CD8-positive, alpha-beta memory T cell (primary cell): Measurements from ENCODE around the gene BUD31. TPM values are rescaled to one million over a fixed set of nuclear protein-coding genes. Genes with fewer than 3 reads are reported as not detected.

Experiments used
- CTCF ChIA-PET: fragments of 350-600 bp; sonication (Branson Sonifier 250); formaldehyde crosslinking; loops from one replicate; lab custom pipeline; 2021; ENCODE audit warnings: antibody characterized with exemption; lab: Charles Lee
- POLR2A ChIA-PET: fragments of 350-600 bp; sonication (Branson Sonifier 250); formaldehyde crosslinking; loops from one replicate; lab custom pipeline; 2021; ENCODE audit warnings: antibody characterized with exemption; lab: Charles Lee
- DNase-seq, 5 donors: peaks; one replicate each; pipeline versions ENCODE4 v3.0.0 to v3.0.0-alpha.2; 2020 to 2022; ENCODE audit warnings: mixed read lengths in 1 of 5
- H3K27ac ChIP-seq: one replicate; pipeline ENCODE4 v1.7.0; 2013; ENCODE audit warnings: low read depth, mild to moderate bottlenecking, low read length, moderate library complexity
- H3K27me3 ChIP-seq: 2 replicates; pipeline ENCODE4 v1.7.0; 2013; ENCODE audit warnings: low read length, mild to moderate bottlenecking; ENCODE audit not compliant: insufficient read depth, poor library complexity, severe bottlenecking
- H3K36me3 ChIP-seq: 2 replicates; pipeline ENCODE4 v1.7.0; 2013; ENCODE audit warnings: mild to moderate bottlenecking, low read length, moderate library complexity; ENCODE audit not compliant: insufficient read depth
- H3K4me1 ChIP-seq: 2 replicates; pipeline ENCODE4 v1.7.0; 2013; ENCODE audit warnings: mild to moderate bottlenecking, low read length, moderate library complexity; ENCODE audit not compliant: insufficient read depth
- H3K4me3 ChIP-seq: 2 replicates; pipeline ENCODE4 v1.7.0; 2013; ENCODE audit warnings: mild to moderate bottlenecking, low read length
- H3K9me3 ChIP-seq: 2 replicates; pipeline ENCODE4 v1.7.0; 2013; ENCODE audit warnings: mild to moderate bottlenecking, low read length
- H3K27ac Mint-ChIP-seq, 8 donors: one replicate each; pipeline ENCODE4 v1.8.0; 2020 to 2021; ENCODE audit warnings: mixed read lengths in 8 of 8, mild to moderate bottlenecking in 6 of 8, inconsistent platforms in 3 of 8, moderate library complexity in 3 of 8
- H3K27me3 Mint-ChIP-seq, 2 donors: one replicate each; pipeline ENCODE4 v1.8.0; 2020 to 2021; ENCODE audit warnings: mixed read lengths in 2 of 2, mild to moderate bottlenecking in 1 of 2, moderate library complexity in 1 of 2
- H3K36me3 Mint-ChIP-seq, 3 donors: one replicate each; pipeline ENCODE4 v1.8.0; 2020 to 2021; ENCODE audit warnings: mixed read lengths in 3 of 3, inconsistent platforms in 1 of 3, mild to moderate bottlenecking in 1 of 3
- H3K4me1 Mint-ChIP-seq, 3 donors: one replicate each; pipeline ENCODE4 v1.8.0; 2020 to 2021; ENCODE audit warnings: mixed read lengths in 3 of 3, inconsistent platforms in 1 of 3, mild to moderate bottlenecking in 1 of 3
- H3K4me3 Mint-ChIP-seq, 7 donors: one replicate each; pipeline ENCODE4 v1.8.0; 2020 to 2021; ENCODE audit warnings: mixed read lengths in 7 of 7, mild to moderate bottlenecking in 6 of 7, moderate library complexity in 4 of 7, inconsistent platforms in 2 of 7
- H3K9me3 Mint-ChIP-seq, 5 donors: one replicate each; pipeline ENCODE4 v1.8.0; 2020 to 2022; ENCODE audit warnings: mixed read lengths in 5 of 5, mild to moderate bottlenecking in 3 of 5, moderate library complexity in 2 of 5, inconsistent platforms in 1 of 5
- polyA plus RNA-seq: library from polyadenylated mRNA; unstranded; fragments of 300-500 nt; fragmentation: Illumina TruSeq; gene quantifications from one replicate; pipeline ENCODE4 v1.2.3, GENCODE V29; 2021
- total RNA-seq, 2 experiments: library from RNA; stranded (reverse); gene quantifications; one replicate each; pipeline ENCODE4 v1.2.3, GENCODE V29; 2021

Gene BUD31
- total and polyA plus RNA-seq, 3 experiments from 2014 or later: 176 to 188 (median 185) TPM

- ChIA-PET CTCF (no interaction called here), POLR2A (no interaction called here)
- Histone ChIP-seq H3K4me1 (peaks cover 18% of the 10 kb centered on the region), H3K4me3 (no peak overlapping the region), H3K9me3 (no peaks in the 10 kb centered on the region), H3K27ac (no peak overlapping the region), H3K27me3 (no peaks in the 10 kb centered on the region), H3K36me3 (peaks cover 39% of the 10 kb centered on the region)
- H3K36me3 Mint-ChIP-seq: peaks cover 0 to 70% (median 4%) of the 10 kb centered on the region in 3 donors
- H3K4me3 Mint-ChIP-seq: peak overlapping the region in 1 of 7 donors; percentile 48
- peaks cover 30 to 56% (median 55%) of the 10 kb centered on the region in 3 donors for H3K4me1 Mint-ChIP-seq
- H3K27me3 Mint-ChIP-seq: no peaks in the 10 kb centered on the region
- no peak for DNase-seq
- H3K27ac Mint-ChIP-seq: peak overlapping the region in 2 of 8 donors; percentile 27 to 54
- no peaks in the 10 kb centered on the region for H3K9me3 Mint-ChIP-seq
These were observed 52.5 kb downstream of the BUD31 start for GRCh38 chr7:99461221-99461620.

- no peaks in the 10 kb centered on the region for H3K27me3 ChIP-seq
- no peak for DNase-seq
- POLR2A ChIA-PET: interaction anchor here (0.6 to 1.8 kb wide), 6 partner anchors 10 to 58 kb away, joined by 3 to 9 read pairs (median 4); partner anchors contain the start of genes BUD31, CPSF4, PTCD1 and ZKSCAN5
- peaks cover 0 to 3% of the 10 kb centered on the region in 2 donors for H3K27me3 Mint-ChIP-seq
- no peaks in the 10 kb centered on the region for H3K9me3 ChIP-seq
- peaks cover 8% of the 10 kb centered on the region for H3K36me3 ChIP-seq
- H3K27ac Mint-ChIP-seq: peak overlapping the region; percentile 76 to 98 (median 92)
- peak overlapping the region; percentile 92 for H3K4me3 ChIP-seq
- no peaks in the 10 kb centered on the region for H3K9me3 Mint-ChIP-seq
- H3K36me3 Mint-ChIP-seq: peaks cover 0 to 29% (median 4%) of the 10 kb centered on the region in 3 donors
- CTCF ChIA-PET: interaction anchor here (0.9 to 1.4 kb wide), 2 partner anchors 27 to 57 kb away, joined by 3 to 4 read pairs; partner anchors contain the start of genes BUD31 and PDAP1
- peaks cover 21% of the 10 kb centered on the region for H3K4me1 ChIP-seq
- peak overlapping the region; percentile 93 to 97 (median 95) for H3K4me3 Mint-ChIP-seq
- H3K4me1 Mint-ChIP-seq: peaks cover 23 to 48% (median 38%) of the 10 kb centered on the region in 3 donors
- peak overlapping the region; percentile 84 for H3K27ac ChIP-seq
These were observed 56.6 kb downstream of the BUD31 start for GRCh38 chr7:99465421-99465768.

- Histone ChIP-seq H3K36me3 (peaks cover 4% of the 10 kb centered on the region), H3K27ac (no peak overlapping the region), H3K4me1 (peaks cover 16% of the 10 kb centered on the region), H3K27me3 (no peaks in the 10 kb centered on the region), H3K4me3 (no peak overlapping the region), H3K9me3 (no peaks in the 10 kb centered on the region)
- peak overlapping the region in 3 of 7 donors; percentile 41 to 70 (median 64) for H3K4me3 Mint-ChIP-seq
- peak overlapping the region in 2 of 8 donors; percentile 23 to 54 for H3K27ac Mint-ChIP-seq
- peaks cover 0 to 25% (median 4%) of the 10 kb centered on the region in 3 donors for H3K36me3 Mint-ChIP-seq
- peaks cover 0 to 3% of the 10 kb centered on the region in 2 donors for H3K27me3 Mint-ChIP-seq
- DNase-seq: no peak
- peaks cover 34 to 42% (median 41%) of the 10 kb centered on the region in 3 donors for H3K4me1 Mint-ChIP-seq
- no peaks in the 10 kb centered on the region for H3K9me3 Mint-ChIP-seq
- ChIA-PET POLR2A (no interaction called here), CTCF (interaction anchor here (0.9 kb wide), 1 partner anchor 31 kb away, joined by 3 read pairs; the partner anchor contains the start of gene ZNF394)
These were observed 59.7 kb downstream of the BUD31 start for GRCh38 chr7:99468336-99468918.

Other genes with a start within 250 kb of the BUD31 start
- not detected for gene KPNA7, start 200.9 kb upstream of the BUD31 start, total RNA-seq
- gene KPNA7, start 200.9 kb upstream of the BUD31 start, polyA plus RNA-seq: not detected
- not detected for gene MYH16, start 136.1 kb upstream of the BUD31 start, total RNA-seq
- not detected for gene MYH16, start 136.1 kb upstream of the BUD31 start, polyA plus RNA-seq
- gene ARPC1A, start 83.1 kb upstream of the BUD31 start, total RNA-seq: 10 to 100 TPM; 86.5 to 86.6 TPM
- gene ARPC1A, start 83.1 kb upstream of the BUD31 start, polyA plus RNA-seq: 74.7 TPM
- gene ARPC1B, start 34.2 kb upstream of the BUD31 start, total RNA-seq: 100 to 1,000 TPM; 238 to 258 TPM
- 821 TPM for gene ARPC1B, start 34.2 kb upstream of the BUD31 start, polyA plus RNA-seq
- gene PDAP1, start 372 bp upstream of the BUD31 start, total RNA-seq: 100 to 1,000 TPM; 198 to 210 TPM
- gene PDAP1, start 372 bp upstream of the BUD31 start, polyA plus RNA-seq: 32.8 TPM
- 10 to 100 TPM in 1 of 2 experiments, 1 to 10 TPM in 1; 8.4 to 11.4 TPM for gene PTCD1, start 29.8 kb downstream of the BUD31 start, total RNA-seq
- gene PTCD1, start 29.8 kb downstream of the BUD31 start, polyA plus RNA-seq: 4.5 TPM
- gene CPSF4, start 30.0 kb downstream of the BUD31 start, total RNA-seq: 10 to 100 TPM; 58.7 to 66.6 TPM
- gene CPSF4, start 30.0 kb downstream of the BUD31 start, polyA plus RNA-seq: 22.7 TPM
- gene ATP5MF, start 57.2 kb downstream of the BUD31 start, total RNA-seq: 100 to 1,000 TPM; 438 to 456 TPM
- 439 TPM for gene ATP5MF, start 57.2 kb downstream of the BUD31 start, polyA plus RNA-seq
- 10 to 100 TPM; 12.3 to 12.5 TPM for gene ZNF789, start 63.9 kb downstream of the BUD31 start, total RNA-seq
- 6.1 TPM for gene ZNF789, start 63.9 kb downstream of the BUD31 start, polyA plus RNA-seq
- 10 to 100 TPM; 34.1 to 35.0 TPM for gene ZNF394, start 91.3 kb downstream of the BUD31 start, total RNA-seq
- 65.6 TPM for gene ZNF394, start 91.3 kb downstream of the BUD31 start, polyA plus RNA-seq
- 1 to 10 TPM; 8.4 TPM for gene ZKSCAN5, start 95.7 kb downstream of the BUD31 start, total RNA-seq
- 5.0 TPM for gene ZKSCAN5, start 95.7 kb downstream of the BUD31 start, polyA plus RNA-seq
- 1 to 10 TPM; 7.9 to 8.4 TPM for gene FAM200A, start 143.1 kb downstream of the BUD31 start, total RNA-seq
- gene FAM200A, start 143.1 kb downstream of the BUD31 start, polyA plus RNA-seq: 7.6 TPM
- gene ZNF655, start 149.7 kb downstream of the BUD31 start, total RNA-seq: 10 to 100 TPM; 55.8 to 58.2 TPM
- 91.6 TPM for gene ZNF655, start 149.7 kb downstream of the BUD31 start, polyA plus RNA-seq
- gene TMEM225B, start 189.3 kb downstream of the BUD31 start, total RNA-seq: under 1 TPM; 0.55 to 0.70 TPM
- gene TMEM225B, start 189.3 kb downstream of the BUD31 start, polyA plus RNA-seq: 1.5 TPM
- gene ZSCAN25, start 208.0 kb downstream of the BUD31 start, total RNA-seq: 10 to 100 TPM; 26.6 to 27.8 TPM
- gene ZSCAN25, start 208.0 kb downstream of the BUD31 start, polyA plus RNA-seq: 13.0 TPM